ENCODE data around the gene INPP5B. TPM values are rescaled to one million over a fixed set of nuclear protein-coding genes. Genes with fewer than 3 reads are reported as not detected.
A peak's percentile ranks its signal among the peaks of the same experiment; 100 is the strongest.

Gene INPP5B
- total and polyA plus RNA-seq, 2 of the 13 experiments (the other 11 are each of a cell fraction or from before 2014, with no cell fraction given), result 9.0 to 9.8 TPM

GRCh38 chr1:37946703-37947360, at the start of gene INPP5B (continued):
- TF ChIP-seq ZBTB14 (CRISPR knock-in tag; IDR thresholded peaks at IDR 0.05) (no peak), MIXL1 (CRISPR knock-in tag; IDR thresholded peaks at IDR 0.05) (0 out of 2 replicates have a peak, but pooled peaks have one; percentile 32), ERF (CRISPR knock-in tag; IDR thresholded peaks at IDR 0.05) (0 out of 2 replicates have a peak, but pooled peaks have one; percentile 43), KAT2B (IDR thresholded peaks at IDR 0.05; ENCODE audit: borderline replicate concordance, low read depth, low read length) (no peak), PPARG (CRISPR knock-in tag; conservative IDR thresholded peaks at IDR 0.05) (peak; percentile 34; the same call in 1 of the 2 replicates), CREM (IDR thresholded peaks at IDR 0.05) (peak; percentile 87), CREM (CRISPR knock-in tag; IDR thresholded peaks at IDR 0.05) (no peak), ZNF556 (CRISPR knock-in tag; IDR thresholded peaks at IDR 0.05; ENCODE audit: borderline replicate concordance) (no peak), ELF1 (CRISPR knock-in tag; IDR thresholded peaks at IDR 0.05) (peak; percentile 93), NFYC (CRISPR knock-in tag; IDR thresholded peaks at IDR 0.05) (no peak), ZNF558 (CRISPR knock-in tag; IDR thresholded peaks at IDR 0.05; ENCODE audit: borderline replicate concordance) (0 out of 2 replicates have a peak, but pooled peaks have one; percentile 58), SP140L (CRISPR knock-in tag; IDR thresholded peaks at IDR 0.05; ENCODE audit: borderline replicate concordance) (0 out of 2 replicates have a peak, but pooled peaks have one; percentile 53), CENPX (CRISPR knock-in tag; IDR thresholded peaks at IDR 0.05) (no peak), RBFOX2 (IDR thresholded peaks at IDR 0.05; ENCODE audit: low read depth, low read length) (0 out of 2 replicates have a peak, but pooled peaks have one; percentile 40), ZSCAN9 (CRISPR knock-in tag; IDR thresholded peaks at IDR 0.05; ENCODE audit: borderline replicate concordance) (0 out of 2 replicates have a peak, but pooled peaks have one; percentile 20), KLF16 (CRISPR knock-in tag; IDR thresholded peaks at IDR 0.05) (peak in 1 of 2 experiments; percentile 57; a peak in 1 of 4 replicates), ZNF75D (CRISPR knock-in tag; IDR thresholded peaks at IDR 0.05; ENCODE audit: borderline replicate concordance) (no peak), CCAR2 (optimal IDR thresholded peaks at IDR 0.05; ENCODE audit: low read depth, low read length) (no peak), NRL (CRISPR knock-in tag; IDR thresholded peaks at IDR 0.05; ENCODE audit: borderline replicate concordance) (peak; percentile 33; the same call in 1 of the 2 replicates), ETV5 (CRISPR knock-in tag; IDR thresholded peaks at IDR 0.05; ENCODE audit: borderline replicate concordance) (peak; percentile 49; the same call in 1 of the 2 replicates), ZNF878 (CRISPR knock-in tag; IDR thresholded peaks at IDR 0.05) (no peak), SMYD3 (CRISPR knock-in tag; IDR thresholded peaks at IDR 0.05) (no peak), ONECUT2 (CRISPR knock-in tag; IDR thresholded peaks at IDR 0.05) (no peak), ZNF737 (CRISPR knock-in tag; IDR thresholded peaks at IDR 0.05; ENCODE audit: borderline replicate concordance) (no peak), PITX1 (CRISPR knock-in tag; IDR thresholded peaks at IDR 0.05) (no peak), THYN1 (CRISPR knock-in tag; IDR thresholded peaks at IDR 0.05; ENCODE audit: borderline replicate concordance, low read depth) (no peak)
- TF ChIP-seq, protein P1, sequence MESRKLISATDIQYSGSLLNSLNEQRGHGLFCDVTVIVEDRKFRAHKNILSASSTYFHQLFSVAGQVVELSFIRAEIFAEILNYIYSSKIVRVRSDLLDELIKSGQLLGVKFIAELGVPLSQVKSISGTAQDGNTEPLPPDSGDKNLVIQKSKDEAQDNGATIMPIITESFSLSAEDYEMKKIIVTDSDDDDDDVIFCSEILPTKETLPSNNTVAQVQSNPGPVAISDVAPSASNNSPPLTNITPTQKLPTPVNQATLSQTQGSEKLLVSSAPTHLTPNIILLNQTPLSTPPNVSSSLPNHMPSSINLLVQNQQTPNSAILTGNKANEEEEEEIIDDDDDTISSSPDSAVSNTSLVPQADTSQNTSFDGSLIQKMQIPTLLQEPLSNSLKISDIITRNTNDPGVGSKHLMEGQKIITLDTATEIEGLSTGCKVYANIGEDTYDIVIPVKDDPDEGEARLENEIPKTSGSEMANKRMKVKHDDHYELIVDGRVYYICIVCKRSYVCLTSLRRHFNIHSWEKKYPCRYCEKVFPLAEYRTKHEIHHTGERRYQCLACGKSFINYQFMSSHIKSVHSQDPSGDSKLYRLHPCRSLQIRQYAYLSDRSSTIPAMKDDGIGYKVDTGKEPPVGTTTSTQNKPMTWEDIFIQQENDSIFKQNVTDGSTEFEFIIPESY (CRISPR knock-in tag; IDR thresholded peaks at IDR 0.05), result 0 out of 2 replicates have a peak, but pooled peaks have one; percentile 6
- TF ChIP-seq, protein P2, sequence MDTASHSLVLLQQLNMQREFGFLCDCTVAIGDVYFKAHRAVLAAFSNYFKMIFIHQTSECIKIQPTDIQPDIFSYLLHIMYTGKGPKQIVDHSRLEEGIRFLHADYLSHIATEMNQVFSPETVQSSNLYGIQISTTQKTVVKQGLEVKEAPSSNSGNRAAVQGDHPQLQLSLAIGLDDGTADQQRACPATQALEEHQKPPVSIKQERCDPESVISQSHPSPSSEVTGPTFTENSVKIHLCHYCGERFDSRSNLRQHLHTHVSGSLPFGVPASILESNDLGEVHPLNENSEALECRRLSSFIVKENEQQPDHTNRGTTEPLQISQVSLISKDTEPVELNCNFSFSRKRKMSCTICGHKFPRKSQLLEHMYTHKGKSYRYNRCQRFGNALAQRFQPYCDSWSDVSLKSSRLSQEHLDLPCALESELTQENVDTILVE (CRISPR knock-in tag; IDR thresholded peaks at IDR 0.05), result 0 out of 2 replicates have a peak, but pooled peaks have one; percentile 42
